Mesenteric fat pad (tissue), 1 donor: Measurements from ENCODE around the gene ACADSB. TPM values are rescaled to one million over a fixed set of nuclear protein-coding genes. Genes with fewer than 3 reads are reported as not detected.

ENCODE experiments used
- DNase-seq: peaks from one replicate; pipeline ENCODE4 v3.0.0-alpha.2; 2020; ENCODE audit warnings: low spot score
- total RNA-seq: library from RNA; stranded (reverse); fragmentation: NEBNext Ultra II Directional; extraction: Animal tissue kit (Norgen Biotek cat#: 25700); gene quantifications from one replicate; pipeline ENCODE4 v1.2.1, GENCODE V29; 2021
- donor health status: DM: yes; HTN: yes; CAD: no.

The ACADSB gene
- total RNA-seq, 1 donor from 2014 or later: 20.0 TPM

DNA sequence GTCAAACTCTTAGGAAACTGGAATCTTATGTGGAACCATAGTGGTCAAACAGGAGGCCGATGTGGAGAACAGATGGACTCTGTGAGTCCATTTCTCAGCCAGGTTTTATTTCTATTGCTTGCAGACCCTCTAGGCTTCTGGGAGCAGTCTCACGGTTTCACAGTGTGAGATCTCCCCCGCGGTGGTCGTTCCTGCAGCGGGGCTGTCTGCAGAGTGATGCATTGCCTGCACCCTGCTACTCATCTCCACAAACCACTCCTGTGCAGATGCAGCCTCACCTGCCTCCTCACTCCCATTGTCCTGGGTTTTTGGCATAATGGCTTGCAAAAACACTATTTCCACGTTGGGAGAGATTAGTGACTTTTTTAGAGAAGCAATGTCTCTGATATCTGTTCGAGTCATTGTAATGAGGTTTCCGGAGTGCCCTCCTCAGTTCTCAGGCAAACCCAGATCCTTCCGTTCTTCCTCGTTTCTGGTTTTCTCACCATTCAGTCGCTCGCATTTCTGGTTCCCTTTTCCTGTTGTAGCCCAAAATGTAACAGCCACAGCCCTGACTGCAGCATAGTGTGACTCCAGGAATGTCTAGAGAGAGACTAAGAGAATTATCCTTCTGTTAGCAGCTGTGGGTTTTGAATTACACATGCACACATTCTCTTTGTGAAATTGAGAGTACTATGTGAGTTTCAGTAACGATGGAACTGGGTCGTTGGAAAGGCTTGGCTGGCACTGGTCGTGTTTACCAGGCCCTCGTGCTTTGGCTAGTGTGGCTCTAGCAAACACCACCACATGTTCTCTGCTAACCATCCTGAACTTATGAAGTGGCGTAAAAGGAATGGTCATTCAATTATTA is 30.2 kb downstream of the ACADSB start:
- DNase-seq: no peak

DNA sequence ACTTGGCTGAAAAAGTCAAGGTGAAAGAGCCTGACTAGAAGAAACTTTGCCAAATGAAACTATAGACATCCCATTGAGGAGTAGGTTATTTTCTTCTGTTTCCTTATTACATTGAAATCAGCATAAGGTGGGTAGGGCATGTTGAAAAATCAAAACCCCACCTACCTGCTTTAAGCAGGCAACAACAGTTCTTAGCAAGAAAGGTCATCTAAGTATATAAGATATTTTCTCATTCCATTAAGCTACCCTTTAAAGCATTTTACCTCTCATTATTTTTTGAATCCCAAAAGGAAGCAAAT is 30.8 kb downstream of the ACADSB start:
- DNase-seq: no peak

DNA sequence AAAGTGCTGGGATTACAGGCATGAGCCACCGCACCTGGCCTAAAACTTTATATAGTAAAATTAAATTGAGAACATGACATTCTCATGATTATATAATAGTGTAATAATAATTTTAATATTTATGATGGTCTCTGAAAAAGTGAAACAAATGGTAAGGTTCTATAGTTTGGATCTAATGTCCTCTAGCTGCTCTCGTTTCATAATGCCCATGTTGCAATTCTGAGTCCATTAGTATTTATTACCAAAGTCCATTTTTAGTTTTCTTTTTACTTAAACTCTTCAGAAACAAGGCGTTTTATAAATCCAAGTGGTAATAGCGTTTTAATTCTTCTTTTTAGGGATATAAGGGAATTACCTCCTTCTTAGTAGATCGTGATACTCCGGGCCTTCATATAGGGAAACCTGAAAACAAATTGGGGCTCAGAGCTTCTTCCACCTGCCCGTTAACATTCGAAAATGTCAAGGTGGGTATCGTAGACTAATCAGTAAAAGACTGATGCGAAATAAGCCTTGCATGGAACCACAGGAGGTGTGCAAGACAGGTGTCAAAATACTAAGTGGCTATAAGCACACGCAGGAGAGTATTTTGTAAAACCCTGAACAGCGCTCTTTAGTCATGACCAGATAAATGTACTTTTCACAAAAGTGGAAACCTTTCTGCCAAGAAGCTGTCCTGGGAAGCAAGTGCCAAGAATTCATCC is 34.1 kb downstream of the ACADSB start:
- no peak for DNase-seq

DNA sequence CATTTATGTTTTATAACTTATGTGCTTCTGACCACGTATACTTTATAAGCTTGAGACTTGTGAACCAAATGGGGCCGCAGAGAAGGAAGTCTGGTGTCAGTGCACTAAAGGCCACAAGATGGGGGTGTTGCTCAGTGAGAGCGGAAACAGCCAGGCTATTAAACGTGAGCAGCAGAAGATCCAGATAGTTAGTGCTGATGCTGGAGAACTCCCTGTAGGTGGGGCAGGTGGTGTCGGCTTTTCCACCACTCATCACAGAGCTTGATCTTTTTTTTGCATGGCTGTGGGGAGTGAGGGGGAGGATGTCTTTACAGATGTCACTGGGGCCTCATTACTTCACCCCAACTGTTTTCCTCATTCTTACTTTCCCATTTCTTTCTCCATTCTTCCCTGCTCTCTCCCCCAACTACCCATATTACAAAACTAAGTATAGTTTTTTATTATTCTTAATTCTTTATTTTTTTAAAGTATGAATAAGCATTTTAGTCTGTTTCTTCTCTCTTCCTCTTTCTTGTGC is 34.7 kb downstream of the ACADSB start:
- DNase-seq: no peak

DNA sequence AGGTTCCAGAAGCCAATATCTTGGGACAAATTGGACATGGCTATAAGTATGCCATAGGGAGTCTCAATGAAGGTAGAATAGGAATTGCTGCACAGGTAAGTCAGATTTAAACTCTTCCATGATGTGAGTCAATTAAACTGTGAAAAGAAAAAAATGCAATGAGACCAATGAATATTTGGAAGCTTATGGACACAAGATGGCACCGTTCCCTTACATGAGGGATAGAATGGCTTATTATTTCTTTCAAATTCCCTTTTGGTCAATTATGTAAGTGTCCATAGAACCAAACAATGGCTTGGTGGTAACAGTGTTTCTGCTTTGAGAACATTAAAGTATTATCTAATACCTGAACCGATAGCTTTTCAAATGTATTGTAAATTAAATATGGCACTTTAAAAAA is 35.6 kb downstream of the ACADSB start:
- no peak for DNase-seq

DNA sequence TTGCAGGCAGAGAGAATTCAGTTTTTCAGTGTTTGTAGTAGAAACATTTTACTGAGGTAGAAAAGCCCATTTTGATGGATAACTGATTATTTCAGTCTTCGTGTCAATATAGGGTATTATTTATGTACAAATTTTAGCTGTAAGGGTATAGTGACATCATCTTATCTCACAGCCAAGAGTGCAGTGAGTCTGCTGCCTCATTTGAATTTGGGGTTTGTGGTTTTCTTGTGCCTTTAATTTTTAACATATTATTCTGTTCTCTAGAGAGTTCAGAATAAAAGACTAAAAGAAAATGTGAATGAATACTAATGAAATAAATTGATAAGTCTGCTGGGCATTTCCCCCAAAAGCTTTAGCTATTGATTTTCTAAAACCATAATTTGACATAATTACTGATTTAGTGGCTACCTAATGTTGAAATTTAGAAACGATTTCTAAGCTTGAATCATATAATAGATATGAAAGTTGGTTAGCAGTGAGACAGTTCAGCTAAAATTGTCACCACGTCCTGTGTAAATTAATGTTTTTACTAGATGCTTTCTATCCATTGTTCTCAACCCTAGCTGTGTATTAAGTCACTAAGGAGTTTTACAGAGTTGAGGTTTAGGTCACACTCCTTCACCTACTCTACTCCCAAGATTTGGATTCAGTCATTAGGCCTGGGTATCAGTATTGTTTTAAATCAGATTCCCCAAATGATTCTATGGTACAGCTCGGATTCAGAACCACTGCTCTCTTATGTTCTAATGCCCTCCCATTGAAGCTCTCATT is 37.3 kb downstream of the ACADSB start:
- no peak for DNase-seq

DNA sequence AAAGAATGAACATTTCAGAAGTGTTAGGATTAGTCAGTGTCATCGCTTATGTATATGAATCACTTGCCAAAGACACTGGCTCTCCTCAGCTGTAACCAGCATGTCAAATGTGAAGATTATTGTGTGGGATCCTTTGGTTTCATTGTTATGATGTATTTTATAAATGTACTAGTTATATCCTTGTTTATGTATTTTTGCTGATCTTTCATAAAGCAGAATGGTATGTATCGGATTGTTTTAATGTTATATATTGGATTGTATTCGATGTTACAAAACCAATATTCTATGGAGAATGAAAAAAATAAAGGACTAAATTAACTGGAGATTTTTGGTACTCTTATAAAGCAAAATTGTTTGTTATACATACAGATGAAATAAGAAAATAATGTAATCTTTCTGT is 49.2 kb downstream of the ACADSB start:
- no peak for DNase-seq

DNA sequence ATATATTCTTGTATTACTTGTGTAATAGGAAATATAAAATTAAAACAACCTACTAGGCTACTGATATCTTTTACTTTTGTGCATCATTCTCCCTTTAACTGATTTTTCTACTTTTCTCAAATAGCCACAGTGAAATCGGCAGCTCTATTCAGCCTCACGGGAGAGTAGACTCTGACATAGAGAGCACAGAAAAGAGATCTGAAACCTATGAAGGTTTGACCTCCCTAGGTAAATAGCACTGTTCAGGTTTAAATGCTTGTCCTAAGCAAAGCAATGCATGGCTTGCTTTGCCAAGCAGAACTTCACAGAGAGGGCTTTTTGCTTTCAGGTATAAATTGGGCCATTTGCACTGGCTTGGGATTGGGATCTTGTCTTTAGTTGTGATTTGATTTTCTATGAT is 53.1 kb downstream of the ACADSB start:
- no peak for DNase-seq

DNA sequence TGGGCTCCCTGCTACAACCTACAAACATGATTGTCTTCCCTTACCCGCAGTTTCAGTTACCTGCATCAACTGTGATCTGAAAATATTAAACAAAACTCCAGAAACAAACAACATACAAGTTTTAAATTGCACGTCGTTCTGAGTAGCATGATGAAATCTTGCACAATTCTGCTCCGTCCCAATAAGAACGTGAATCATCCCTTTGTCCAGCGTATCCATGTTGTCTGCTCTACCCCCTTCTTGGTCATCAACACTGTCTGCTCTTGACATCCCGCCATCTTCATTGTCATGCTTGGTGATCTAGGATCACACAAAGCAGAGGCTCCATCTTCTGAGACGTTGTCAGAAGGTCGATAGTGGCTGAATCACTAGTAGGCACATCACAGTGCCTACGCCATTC is 53.9 kb downstream of the ACADSB start:
- DNase-seq: no peak

DNA sequence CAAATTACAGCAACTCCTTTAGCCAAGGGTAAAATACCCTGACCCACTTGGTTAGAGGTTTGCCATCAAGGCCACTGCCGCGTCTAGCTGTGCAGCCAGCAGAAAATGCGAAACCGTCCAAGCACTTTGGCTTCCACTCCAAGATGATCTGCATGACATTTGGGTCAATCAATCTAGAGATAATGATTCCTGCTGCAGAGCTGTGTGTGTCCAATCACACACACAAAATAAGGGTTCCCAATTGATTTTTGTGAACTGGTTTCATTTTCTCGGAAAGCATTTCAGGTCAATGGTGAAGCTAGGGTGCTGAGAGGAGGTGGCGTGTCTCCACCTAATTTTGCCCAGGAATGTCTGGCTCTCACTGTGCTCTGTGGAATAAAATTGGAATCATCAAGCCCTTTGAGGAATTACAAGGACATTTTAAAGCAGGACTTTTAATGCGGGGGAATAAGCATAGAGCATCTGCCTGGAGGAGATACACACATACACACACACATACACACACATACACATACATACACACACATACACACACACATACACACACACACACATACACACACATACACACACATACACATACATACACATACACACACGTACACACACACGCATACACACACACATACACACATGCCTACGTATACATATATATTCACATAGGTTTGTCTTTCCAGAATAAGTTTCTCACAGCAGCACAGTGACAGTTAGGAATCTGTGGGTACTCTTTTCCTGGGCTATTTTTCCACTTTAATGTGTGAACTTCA is 59.5 kb downstream of the ACADSB start:
- DNase-seq: no peak

DNA sequence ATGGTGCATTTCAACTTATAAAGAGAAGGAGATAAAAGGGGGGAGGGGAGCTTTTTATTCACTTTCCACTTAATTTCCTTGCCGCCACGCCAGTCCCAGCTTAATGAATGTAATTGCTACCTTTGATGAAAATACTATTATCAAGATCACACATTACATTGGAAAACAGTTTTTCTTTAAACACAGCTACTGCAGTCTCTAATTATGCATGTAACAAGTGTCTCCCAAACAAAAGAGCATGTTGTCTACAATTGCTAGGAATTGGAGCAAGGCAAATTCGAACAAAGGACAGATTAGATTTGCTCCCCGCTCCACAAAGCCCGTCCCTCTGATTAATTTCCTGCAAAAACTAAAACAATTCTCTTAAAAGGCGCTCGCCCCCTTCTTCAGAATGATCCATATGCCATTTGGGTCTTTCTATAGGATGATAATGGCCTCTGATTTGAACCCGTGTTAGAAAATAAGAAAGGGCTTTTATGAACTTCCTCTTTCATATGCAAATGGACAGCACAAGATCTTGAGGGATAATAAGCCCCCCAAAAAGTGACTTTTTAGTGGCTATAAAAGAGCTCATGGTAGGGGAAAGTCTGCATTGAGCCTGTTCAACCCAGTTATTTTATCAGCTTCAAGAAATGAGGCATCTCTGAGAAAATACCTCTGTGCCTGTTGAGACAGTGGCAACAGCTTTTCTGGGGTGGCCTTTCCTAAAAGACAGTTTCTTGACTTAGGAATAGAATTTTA is 60.6 kb downstream of the ACADSB start:
- no peak for DNase-seq

DNA sequence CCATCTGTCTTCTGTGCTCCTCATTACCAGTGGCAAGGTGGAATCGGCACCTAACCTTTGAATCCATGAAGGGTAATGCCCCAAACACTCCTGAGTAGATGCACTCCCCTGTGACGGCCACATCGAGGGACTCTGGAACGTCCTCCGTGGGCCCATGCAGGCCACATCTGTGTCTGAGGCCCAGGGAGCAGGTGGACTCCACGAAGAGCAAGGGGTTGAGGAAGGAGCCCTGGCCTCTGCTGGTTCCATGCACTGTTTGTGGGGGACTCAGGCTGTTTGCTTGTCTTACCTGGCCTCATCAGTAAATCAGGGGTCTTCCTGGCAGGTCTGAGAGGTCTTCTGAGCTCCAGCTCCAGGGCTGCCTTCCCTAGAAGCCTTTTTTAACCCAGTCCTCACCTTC is 64.4 kb downstream of the ACADSB start:
- no peak for DNase-seq

DNA sequence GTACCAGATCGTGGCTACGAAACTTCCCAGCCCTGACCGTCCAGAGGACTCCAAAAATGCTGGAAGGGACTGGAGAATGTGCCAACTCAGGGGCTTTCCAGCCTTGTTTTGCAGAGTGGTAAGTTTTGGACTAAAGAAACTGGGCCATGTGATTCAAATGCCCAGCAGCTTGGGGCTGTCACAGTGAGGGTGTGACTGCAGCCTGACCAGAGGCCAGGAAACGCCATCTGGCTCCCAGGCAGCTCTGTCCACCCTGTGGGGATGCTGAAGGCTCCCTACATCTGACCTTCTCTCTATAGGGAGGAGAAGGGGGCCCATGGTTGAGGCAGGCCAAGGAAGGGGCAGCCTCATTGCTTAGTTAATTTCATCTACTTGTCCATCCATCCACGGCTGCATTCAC is 65.4 kb downstream of the ACADSB start:
- DNase-seq: no peak

DNA sequence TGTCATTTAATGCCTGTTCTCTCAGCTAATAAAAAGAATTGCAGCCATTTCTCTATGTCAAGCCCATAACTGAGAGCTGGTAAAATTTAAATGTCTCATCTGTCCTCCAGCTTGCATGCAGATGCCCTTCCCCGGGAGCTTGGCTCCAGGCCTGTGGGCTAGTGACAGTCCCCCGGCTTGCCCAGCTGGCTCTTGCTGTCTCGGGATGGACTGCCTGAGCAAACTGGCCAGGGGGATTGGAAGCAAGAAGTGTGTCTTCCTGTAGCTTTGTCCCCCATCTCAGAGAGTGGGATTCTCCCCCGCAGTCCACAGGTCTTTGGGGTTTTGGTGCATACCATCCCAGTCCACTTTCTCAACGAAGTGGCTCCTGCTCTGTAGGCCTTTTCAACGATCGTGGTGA is 73.1 kb downstream of the ACADSB start:
- no peak for DNase-seq

DNA sequence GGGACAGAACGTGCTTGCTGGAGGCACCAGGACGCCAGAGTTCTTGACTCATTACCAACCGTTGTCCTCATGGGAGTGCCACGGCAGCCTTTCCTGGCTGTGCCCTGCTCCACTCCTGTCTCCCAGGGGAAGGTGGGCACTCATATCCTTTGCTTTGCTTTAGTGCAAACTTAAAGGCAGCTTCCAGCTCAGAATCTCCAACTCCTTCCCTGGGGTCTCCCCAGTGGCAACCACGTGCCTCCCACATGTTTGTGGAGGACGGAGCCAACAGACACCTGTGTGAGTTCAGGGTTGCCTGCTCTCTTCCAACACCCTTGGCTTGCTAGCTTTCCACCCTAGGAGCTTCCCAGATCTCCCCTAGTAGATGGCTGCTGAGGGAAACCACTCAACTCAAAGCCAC is 75.0 kb downstream of the ACADSB start:
- no peak for DNase-seq

DNA sequence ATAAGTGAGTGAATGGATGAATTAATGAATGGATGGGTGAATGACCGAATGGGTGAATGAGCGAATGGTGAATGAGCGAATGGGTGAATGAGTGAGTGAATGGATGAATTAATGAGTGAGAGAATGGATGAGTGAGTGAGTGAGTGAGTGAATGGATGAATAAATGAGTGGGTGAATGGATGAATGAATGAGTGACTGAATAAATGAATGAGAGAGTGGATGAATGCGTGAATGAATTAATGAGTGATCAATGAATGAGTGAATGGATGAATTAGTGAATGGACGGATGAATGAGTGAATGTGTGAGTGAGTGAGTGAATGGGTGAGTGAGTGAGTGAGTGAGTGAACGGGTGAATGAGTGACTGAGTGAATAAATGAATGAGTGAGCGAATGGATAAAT is 77.5 kb downstream of the ACADSB start:
- DNase-seq: no peak

DNA sequence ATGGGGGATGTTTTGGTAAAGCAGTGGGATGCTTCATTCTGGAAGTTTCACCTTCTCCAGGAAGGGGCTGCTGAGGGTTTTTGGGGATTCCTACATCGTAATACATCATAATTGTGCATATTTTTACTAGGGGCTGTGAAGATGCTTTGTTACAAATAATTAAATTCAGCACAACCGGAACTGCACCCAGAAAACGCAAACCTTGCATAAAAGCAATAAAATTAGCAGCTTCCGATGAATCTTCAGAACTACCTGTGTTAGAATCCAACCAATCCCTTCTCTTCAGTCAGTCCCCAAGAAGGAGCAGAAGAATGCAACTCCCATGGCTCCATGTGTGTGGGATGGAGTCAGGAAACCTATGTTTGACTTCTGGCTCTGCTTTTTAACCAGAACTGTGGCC is 78.5 kb downstream of the ACADSB start:
- DNase-seq: no peak

DNA sequence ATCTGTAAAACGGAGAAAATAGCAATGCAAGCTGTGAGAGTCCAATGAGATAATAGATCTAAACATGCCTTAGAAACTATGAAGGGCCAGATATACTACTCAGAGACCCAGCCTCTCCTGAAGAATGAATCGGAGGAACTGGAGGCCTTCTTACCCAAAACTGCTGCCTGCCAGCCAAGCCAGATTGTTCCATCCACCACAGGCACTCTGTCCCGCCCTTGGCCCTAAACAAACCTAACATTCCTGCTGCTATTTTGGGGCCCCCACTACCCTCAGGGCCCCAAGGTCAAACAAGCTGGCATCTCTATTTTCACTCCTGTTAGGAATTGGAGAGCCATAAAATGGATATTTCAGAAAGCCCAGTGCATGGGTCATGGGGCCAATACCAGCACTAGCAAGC is 79.0 kb downstream of the ACADSB start:
- DNase-seq: no peak

DNA sequence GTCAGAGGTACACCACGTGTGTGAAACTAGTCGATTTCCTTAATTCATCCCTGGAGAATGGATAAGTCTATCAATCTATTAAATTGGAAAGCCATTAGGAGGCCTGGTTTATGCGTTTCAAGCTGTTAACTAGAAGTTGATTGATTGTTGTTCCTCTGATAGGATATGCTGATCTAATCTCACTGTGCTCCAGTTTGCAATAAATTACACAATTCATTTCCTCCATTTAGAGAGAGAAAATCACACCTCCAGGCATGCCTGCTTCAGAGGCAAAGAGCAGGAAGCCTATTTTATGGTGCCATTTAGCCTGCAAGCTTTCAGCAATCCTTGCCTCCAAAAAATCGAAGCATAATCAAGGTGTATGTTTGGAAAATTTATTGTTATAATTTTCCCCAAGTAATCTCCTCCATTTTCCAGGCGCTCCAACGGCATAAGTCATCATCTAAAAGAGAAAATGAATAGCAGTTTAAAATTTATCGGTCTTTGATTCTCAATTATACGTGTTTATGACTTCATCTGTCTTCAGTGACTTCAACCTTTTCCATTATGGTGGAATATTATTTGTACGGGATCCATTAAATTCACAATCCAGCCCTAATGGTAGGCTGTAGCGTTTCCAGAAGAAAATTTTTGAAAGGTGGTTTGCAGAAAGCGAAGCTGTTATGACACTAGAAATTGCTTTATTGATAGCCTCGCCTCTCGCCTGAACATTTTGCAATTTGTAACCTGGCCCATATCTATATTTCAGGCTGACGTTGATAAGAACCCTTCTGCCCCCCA is 84.0 kb downstream of the ACADSB start:
- no peak for DNase-seq

DNA sequence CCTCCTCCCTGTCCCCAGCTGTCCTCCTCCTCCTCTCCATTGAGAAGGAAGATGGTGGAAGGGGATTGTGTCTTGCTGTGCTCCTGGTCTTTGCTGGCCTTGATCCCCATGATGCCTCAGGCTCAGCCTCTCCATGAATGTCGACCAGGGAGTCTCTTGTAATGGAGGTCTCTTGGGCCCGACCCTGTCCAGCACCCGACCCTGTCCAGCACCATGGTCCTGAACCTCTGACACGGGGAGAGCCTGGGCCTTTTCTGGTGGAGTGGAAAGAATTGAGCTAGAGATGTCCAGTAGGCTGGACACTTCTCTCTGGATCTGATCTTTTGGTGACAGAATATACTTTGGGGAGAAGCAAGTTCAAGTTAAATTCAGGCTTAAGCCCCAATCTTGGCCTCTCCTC is 84.7 kb downstream of the ACADSB start:
- DNase-seq: no peak
